Dermis microvascular lymphatic vessel endothelial cell (primary cell): ENCODE measurements around the gene AP3S1. TPM values are rescaled to one million over a fixed set of nuclear protein-coding genes. Genes with fewer than 3 reads are reported as not detected.

ENCODE experiments used
- DNase-seq, 2 donors: peaks; one replicate each; pipeline versions ENCODE4 v3.0.0 to v3.0.0-alpha.2; 2010; ENCODE audit warnings: low read depth in 2 of 2
- total RNA-seq: library from RNA; depleted of rRNA; stranded (reverse); fragments of >200 nt; gene quantifications from 2 replicates; pipeline ENCODE4 v1.2.1, GENCODE V29; 2014

Gene AP3S1
- total RNA-seq, 1 donor from 2014 or later = 61.9 TPM

DNA sequence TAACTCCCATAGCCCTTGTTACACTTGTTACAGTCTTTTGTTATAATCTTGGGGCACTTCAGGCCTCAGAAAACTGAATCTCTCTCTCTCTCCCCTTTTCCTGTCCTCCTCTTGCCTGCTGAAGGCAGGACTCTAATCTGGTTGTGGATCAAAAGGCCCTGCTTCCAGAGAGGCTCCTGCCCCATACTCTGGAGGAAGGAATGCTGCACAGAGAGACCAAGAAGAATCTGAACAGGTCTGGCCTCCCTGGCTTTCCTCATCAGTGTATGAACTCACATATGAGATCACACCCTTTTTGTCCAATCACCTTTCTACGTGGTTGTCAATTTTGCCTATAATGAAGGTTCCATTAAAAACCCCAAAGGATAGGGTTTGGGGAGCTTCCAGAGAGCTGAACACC is 94.3 kb downstream of the AP3S1 start:
- no peak for DNase-seq

DNA sequence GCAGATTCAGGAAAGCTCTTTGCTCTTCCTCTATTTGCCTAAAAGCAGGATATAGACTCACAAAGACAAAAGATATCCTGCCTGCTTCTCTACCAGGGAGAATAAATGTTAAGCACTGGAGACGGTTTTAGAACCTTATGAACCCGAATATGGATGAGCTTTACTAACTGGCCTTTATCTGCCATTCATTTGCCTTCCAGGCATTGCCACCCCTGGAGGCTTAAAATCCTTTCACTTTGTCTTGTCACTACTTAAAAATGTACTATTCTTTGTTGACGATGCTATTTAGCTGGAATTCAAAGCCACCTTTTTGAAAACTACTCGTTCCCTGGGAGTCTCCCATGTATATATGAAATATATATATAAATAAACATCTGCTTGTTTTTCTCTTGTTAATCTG is 97.3 kb downstream of the AP3S1 start:
- no peak for DNase-seq

DNA sequence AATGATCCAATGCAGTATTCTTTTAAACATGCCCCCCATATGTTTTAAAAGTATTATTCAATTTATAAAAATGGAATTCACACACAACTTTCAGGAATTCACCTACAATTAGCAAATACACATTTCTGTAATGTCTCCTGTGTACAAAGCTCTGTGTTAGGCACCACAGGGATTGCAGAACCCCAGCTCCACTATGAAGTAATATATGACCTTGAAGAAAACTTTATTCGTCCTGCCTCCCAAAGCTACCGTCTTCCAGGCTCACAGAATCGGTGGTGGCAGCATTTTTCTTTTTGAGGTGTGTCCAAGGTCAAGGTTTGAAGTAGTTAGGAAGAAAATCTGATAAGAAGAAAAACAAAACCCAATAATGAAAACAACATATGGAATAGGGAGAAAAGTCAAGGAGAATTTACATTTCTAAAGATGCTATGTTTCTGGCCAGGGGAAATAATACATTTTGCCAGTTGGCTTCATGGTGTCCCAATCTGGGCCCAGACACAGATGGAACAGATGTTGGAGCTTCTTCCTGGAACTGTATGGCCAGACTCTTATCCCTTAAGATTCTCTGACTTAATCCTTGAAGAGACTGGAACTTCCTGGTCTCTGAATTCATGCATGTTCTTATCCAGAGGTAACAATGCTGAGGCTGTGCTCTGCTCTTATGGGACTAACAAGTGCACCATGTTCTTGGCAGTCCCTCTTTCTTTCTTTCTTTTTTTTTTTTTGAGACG is 98.5 kb downstream of the AP3S1 start:
- DNase-seq = no peak

DNA sequence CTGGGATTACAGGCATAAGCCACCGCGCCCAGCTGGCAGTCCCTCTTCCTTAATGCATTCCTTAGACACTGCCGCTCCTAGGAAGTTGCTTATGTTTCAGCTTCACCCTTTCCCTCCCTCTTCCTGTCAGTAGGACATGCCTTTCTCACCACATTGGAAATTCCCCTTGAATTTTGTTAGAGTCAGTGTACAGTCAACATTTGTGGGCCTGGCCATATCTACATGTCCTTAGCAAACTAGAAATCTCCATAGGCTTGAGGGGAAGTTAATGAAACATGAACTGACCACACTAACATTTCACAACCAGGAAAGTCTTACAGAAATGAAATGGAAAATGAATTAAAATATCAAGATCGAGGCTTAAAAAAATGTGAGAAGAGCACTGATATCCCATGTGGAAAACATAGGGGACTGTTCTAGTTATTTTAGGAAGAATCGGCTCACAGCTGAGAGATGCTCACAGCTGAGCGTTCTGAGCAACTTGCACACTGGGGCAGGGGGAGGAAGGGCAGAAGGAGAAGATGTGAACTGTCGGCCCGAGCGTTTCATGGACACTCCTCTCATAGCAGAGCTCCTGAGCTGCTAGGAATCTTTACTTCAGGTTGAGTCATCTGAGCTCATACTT is 99.4 kb downstream of the AP3S1 start:
- no peak for DNase-seq

DNA sequence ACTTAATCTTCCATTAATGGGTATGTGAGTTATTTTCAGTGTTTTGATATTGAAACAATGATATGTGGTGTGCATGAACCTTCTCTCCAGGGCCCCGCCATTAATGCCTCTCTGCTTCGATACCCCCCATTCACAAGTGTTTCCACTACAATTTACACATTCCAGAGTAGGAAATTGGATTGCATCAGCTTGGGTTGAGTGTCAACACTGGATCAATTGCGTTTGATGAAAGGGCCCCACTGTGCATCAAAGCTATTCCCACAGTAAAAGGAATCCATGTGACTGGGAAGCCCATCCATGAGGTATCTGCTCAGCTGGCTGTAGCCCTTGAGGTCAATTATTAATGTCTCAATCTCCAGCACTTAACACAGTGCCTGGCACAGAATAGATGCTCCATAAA is 102.8 kb downstream of the AP3S1 start:
- no peak for DNase-seq

DNA sequence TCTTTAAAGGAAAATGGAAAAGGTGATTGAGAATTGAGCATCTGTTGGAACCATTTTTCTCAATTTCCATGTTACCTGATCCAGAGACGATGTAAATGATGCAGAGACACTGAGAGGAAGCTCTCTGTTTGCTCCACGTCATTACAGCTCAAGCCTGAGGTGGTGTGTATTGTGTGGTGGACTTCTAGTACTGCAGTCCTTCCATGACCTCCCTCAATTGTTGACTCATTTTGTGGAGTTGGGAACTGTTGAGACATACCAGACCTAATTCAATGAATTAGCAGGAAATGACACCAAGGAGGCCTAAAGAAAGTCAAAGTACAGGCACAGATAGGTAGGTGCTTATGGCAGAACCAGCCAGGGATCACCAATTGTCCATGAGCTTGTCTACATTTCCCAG is 104.9 kb downstream of the AP3S1 start:
- no peak for DNase-seq

DNA sequence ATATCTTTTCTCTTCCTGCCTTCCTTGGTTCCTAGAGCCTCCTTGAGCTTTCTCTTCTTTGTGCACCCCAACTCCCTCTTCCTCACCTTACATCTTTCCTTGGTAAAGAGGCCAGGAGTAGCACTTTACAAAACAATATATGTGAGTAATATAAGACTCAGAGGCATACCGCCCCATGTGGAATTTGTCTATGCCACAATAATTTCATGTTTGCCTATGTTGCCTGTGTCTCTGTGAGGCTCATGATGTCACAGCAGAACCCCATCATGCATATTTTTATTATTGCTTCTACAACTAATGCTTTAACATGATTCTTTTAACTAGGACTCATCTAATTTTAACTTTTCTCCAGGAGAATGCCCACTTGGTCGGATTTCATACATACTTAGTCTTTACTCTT is 105.5 kb downstream of the AP3S1 start:
- no peak for DNase-seq

DNA sequence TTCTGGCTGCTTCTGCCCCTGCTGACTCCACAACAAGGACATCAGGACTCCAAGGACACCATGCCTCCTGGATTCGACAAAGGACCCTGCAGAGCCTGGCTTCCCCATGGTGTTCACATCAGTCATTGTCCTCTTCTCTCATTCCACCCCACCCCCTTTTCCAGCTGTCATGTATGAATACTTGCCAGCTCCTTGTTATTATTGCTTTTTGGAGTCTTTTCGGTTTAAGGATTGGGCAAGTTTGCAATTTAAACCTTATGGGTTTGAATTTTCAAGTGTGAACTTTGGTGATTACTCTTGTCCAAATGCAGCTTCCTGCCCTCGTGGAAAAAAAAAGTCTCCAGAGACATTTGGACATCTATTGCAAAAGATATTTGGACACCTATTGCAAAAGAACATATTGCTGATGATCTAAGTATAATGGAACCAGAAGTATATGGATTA is 106.4 kb downstream of the AP3S1 start:
- no peak for DNase-seq

DNA sequence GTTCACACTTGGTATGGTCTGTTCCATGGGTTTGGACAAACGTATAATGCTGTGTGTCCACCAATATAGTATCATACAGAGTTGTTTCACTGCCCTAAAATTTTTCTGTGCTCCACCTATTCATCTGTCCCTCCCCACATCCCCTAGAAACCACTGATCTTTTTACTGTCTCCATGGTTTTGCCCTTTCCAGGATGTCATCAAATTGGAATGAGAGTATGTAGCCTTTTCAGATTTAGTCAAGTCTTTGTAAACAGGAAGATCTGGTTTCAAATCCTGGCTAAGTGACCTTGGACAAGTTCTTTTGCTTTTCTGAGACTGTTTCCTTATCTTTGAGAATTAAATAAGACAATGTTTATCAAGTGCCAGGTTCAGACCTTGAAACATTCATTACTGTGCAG is 107.4 kb downstream of the AP3S1 start:
- DNase-seq = no peak

DNA sequence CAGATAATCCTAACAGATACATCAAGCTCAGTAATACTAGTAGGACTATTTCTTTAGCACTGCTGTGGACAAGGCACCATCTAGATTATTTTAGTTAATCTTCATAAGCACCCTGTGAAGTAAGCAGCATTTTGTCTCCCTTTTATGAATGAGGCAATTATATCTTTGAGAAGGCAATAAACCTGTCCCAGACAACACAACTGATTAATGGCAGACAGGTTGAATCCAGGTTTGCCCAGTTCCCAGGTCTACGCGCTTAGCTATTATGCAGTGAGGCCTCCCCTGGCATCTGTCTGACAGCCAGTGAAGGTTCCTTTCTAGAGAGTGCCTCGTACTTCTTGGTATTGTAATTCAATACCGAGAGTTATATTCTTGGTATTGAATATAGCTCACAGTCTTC is 110.9 kb downstream of the AP3S1 start:
- DNase-seq = no peak

DNA sequence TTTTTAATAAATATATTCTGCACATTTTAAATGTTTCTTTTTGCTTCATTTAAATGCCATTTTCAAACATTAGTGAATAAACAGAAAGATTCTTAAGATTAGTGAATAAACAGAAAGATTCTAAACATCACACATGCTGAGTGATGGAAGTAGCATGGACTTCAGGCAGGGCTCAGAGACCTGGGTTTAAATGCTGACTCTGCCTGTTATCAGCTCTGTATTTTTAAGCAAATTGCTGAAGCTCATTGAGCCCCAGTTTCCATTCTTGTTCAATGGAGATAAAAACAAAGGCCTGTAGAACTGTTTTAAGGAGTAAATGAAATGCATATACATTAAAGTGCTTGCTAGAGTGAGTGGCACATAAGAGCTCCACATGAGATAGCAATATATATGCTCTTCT is 112.4 kb downstream of the AP3S1 start:
- no peak for DNase-seq

DNA sequence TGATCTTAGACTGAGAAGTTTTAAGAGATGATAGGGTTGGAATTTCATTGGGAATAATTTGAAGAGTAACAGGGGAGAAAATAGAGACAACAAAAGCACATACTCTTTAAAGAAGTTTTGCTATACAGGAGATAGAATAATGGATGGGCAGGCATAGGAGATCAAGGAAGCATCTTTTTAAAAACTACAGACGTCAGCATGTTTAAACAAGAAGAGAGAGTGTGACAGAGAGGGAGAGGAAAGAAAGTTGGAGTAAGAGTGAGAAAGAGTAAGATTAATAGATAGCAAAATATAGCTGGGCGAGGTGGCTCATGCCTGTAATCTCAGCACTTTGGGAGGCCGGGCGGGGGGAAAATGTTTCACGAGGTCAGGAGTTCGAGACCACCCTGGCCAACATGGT is 115.2 kb downstream of the AP3S1 start:
- no peak for DNase-seq

DNA sequence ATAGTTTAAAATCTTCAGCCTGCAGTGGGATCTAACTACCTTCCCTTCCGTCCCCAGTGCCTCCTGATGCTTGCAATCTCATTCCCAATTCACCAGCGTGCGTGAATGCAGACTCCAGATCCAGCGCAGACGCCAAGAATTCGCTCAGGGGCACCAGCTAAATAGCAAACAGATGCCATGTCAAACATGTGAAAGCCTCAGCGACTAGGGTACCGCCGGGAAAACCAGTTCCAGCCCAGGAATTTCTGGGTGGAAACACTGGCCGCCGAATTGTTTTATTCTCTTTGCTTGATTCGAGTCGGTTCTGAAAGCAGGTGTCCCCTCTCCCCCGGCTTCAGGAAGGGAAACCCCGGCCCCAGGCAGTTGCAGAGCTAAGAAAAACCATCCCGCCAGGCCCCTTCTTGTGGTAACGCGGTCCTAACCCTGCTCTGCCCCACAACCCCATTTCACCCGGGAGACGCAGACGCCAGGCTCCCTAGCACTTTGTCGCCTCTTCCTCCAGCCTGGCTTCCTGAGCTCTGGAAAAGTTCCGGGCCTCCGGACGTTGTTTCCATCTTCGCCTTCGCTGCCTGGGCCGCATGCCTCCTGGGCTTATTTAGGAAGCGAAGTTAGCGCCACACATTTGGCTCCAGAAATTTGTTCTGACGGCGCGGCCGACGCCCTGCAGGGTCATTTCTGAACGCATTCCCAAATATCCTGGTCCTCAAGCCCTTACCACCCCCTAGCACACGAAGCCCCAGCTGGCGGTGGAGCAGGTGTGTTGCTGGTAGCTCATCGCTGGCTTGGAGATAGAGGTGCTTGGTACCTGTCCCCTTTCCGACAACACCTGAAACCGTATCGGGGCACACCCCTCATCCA is 119.9 kb downstream of the AP3S1 start:
- DNase-seq = no peak

DNA sequence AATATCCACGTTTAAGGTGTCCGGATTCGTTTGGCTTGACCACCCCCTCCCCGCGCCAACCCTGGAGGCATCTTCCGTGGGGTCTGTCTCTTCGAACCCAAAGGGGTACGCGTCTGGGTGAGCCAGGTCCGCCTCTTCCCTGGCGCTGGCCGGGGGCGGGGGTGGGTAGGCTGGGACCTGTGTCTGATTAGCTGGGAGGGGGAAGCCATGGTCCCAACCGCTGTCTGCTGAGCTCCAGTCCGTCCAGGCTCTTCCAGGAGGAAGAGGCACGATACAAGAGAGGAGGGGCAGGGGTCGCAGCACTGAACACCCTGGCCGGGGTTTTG is 120.5 kb downstream of the AP3S1 start, which contains the start of gene LVRN:
Gene LVRN (plus strand): TSS at position 237 of the 326 bp plus-strand sequence. CDS start 143 bp downstream, outside the sequence.
- DNase-seq = no peak

DNA sequence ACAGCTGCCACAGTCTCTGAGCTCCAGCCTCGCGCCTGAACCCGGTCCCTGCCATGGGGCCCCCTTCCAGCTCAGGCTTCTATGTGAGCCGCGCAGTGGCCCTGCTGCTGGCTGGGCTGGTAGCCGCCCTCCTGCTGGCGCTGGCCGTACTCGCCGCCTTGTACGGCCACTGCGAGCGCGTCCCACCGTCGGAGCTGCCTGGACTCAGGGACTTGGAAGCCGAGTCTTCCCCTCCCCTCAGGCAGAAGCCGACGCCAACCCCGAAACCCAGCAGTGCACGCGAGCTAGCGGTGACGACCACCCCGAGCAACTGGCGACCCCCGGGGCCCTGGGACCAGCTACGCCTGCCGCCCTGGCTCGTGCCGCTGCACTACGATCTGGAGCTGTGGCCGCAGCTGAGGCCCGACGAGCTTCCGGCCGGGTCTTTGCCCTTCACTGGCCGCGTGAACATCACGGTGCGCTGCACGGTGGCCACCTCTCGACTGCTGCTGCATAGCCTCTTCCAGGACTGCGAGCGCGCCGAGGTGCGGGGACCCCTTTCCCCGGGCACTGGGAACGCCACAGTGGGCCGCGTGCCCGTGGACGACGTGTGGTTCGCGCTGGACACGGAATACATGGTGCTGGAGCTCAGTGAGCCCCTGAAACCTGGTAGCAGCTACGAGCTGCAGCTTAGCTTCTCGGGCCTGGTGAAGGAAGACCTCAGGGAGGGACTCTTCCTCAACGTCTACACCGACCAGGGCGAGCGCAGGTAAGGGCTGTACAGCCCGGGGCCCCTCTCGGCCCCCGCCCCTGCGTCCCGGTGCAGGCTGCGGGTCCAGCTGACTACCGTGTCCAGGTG is 121.0 kb downstream of the AP3S1 start:
- DNase-seq = peak in 1 of 2 donors; percentile 21

DNA sequence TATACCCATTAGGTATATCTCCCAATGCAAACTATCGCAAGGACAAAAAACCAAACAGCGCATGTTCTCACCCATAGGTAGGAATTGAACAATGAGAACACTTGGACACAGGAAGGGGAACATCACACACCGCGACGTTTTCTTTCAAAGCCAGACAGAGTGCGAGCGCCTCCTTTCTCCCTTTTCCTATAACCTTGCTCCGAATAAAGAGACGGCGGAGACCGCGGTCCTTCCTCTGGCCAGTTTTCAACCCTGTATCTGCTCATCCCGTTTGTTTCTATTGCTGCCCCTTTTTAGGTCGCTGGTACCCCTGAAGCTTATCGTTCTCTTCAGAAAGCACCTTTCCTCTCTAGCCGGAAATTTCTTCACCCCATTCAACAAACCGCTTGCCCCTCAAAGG is 121.8 kb downstream of the AP3S1 start:
- DNase-seq = no peak

Other genes starting within 250 kb of the AP3S1 start
- gene TICAM2, start 239.5 kb upstream of the AP3S1 start, total RNA-seq = 0.13 and 0.25 TPM in 2 replicates
- 76.5 and 81.7 TPM in 2 replicates for gene TMED7, start 215.9 kb upstream of the AP3S1 start, total RNA-seq
- 1.6 and 3.6 TPM in 2 replicates for gene CDO1, start 25.3 kb upstream of the AP3S1 start, total RNA-seq
- gene ATG12, start 370 bp upstream of the AP3S1 start, total RNA-seq = 19.9 and 34.3 TPM in 2 replicates
- 0.13 and 0.25 TPM in 2 replicates for gene LVRN, start 120.5 kb downstream of the AP3S1 start, total RNA-seq
- gene ARL14EPL, start 190.5 kb downstream of the AP3S1 start, total RNA-seq = under 0.01 and 0.13 TPM in 2 replicates
- gene COMMD10, start 243.1 kb downstream of the AP3S1 start, total RNA-seq = 37.7 and 38.2 TPM in 2 replicates